ENCODE measurements around the gene MEGF11. TPM values are rescaled to one million over a fixed set of nuclear protein-coding genes. Genes with fewer than 3 reads are reported as not detected.

MEGF11 gene
- total RNA-seq, 4 donors from 2014 or later: 0.76 TPM; not detected in 3

DNA sequence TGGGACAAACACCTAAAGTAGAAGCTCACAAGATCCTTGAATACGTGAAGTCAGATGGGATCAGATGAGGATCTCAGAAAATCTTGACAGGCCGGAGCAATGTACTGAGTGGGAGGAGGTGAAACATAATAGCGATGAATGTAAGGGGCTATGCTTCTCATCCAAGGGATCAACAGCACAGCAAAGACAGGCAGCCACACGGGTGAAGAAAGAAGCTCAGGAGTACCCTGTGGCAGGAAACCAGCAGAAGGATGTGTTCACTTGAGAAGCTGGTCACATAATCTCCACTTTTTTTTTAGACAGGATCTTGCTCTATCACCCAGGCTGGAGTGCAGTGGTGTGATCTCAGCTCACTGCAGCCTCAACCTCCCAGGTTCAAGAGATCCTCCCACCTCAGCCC lies 92.4 kb downstream of the MEGF11 start:
- Histone ChIP-seq H3K4me1 (no peaks in the 10 kb centered on the region), H3K36me3 (no peaks in the 10 kb centered on the region), H3K27me3 (no peaks in the 10 kb centered on the region), H3K4me3 (no peak overlapping the region), H3K9me3 (no peaks in the 10 kb centered on the region), H3K27ac (no peak overlapping the region)
- DNase-seq: no peak
- intact Hi-C loops (cut with DNase I; ENCODE audit: low total_unique reads): no loop called here
- TF ChIP-seq POLR2A (IDR thresholded peaks at IDR 0.05): no peak
- TF ChIP-seq, protein P1, sequence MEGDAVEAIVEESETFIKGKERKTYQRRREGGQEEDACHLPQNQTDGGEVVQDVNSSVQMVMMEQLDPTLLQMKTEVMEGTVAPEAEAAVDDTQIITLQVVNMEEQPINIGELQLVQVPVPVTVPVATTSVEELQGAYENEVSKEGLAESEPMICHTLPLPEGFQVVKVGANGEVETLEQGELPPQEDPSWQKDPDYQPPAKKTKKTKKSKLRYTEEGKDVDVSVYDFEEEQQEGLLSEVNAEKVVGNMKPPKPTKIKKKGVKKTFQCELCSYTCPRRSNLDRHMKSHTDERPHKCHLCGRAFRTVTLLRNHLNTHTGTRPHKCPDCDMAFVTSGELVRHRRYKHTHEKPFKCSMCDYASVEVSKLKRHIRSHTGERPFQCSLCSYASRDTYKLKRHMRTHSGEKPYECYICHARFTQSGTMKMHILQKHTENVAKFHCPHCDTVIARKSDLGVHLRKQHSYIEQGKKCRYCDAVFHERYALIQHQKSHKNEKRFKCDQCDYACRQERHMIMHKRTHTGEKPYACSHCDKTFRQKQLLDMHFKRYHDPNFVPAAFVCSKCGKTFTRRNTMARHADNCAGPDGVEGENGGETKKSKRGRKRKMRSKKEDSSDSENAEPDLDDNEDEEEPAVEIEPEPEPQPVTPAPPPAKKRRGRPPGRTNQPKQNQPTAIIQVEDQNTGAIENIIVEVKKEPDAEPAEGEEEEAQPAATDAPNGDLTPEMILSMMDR (IDR thresholded peaks at IDR 0.05): no peak

DNA sequence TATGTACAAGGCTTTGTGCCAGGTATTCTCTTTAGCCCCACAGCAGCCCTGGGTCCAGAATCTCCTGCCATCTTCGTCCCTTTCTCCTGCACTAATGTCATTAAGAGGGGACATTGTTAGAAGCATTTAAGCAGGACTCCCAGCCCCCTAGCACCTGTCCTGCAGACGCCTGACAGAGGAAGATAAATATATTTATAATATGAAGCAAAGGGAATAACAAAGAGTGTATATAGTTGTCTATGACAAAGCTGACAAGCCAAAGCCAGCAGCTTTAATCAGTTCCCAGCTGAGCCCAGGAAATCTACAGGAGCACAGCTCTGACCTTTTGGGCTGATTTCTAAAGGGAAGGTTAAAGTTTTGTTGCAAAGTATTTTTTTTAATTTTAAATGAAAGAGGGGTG lies 96.0 kb downstream of the MEGF11 start:
- TF ChIP-seq POLR2A (IDR thresholded peaks at IDR 0.05): no peak
- TF ChIP-seq, protein P1 (IDR thresholded peaks at IDR 0.05): no peak
- intact Hi-C loops (cut with DNase I; ENCODE audit: low total_unique reads): no loop called here
- DNase-seq: no peak
- Histone ChIP-seq H3K9me3 (no peaks in the 10 kb centered on the region), H3K36me3 (no peaks in the 10 kb centered on the region), H3K27ac (no peak overlapping the region), H3K4me1 (no peaks in the 10 kb centered on the region), H3K27me3 (no peaks in the 10 kb centered on the region), H3K4me3 (no peak overlapping the region)

DNA sequence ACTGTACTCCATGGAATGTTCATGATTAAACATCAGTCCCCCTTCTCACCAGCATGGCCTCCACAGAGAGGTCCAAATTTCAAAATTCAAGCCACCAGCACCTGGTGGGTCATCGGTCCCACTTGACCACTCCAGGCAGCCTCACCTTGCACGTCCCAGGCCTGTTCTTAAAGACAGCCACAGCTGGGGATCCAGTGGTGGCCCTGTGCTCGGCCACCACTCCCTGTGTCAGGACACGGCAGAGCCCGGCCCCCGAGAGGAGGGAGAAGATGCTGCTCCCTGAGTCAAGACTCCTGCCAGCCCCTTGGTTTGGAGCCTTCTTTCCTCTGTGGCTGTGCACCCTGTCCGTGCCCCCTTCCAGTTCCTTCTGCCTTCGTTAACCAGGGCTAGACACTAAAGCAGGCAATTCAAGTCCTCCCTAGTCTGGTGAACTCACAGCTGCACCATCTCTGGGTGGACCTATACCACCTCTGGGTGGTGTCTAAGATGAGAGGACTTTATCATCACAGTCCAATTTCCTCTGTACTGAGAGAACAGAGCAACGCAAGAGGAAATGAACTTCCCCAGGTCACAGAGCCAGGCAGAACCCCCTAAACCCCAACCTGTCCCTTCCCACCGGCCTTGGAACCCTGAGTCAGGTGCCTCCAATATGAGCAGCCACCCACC lies 97.1 kb downstream of the MEGF11 start:
- no peak for DNase-seq
- Histone ChIP-seq H3K36me3 (no peaks in the 10 kb centered on the region), H3K4me3 (no peak overlapping the region), H3K4me1 (no peaks in the 10 kb centered on the region), H3K27ac (no peak overlapping the region), H3K9me3 (no peaks in the 10 kb centered on the region), H3K27me3 (no peaks in the 10 kb centered on the region)
- TF ChIP-seq POLR2A (IDR thresholded peaks at IDR 0.05): no peak
- TF ChIP-seq, protein P1 (IDR thresholded peaks at IDR 0.05): no peak
- intact Hi-C loops (cut with DNase I; ENCODE audit: low total_unique reads): no loop called here

DNA sequence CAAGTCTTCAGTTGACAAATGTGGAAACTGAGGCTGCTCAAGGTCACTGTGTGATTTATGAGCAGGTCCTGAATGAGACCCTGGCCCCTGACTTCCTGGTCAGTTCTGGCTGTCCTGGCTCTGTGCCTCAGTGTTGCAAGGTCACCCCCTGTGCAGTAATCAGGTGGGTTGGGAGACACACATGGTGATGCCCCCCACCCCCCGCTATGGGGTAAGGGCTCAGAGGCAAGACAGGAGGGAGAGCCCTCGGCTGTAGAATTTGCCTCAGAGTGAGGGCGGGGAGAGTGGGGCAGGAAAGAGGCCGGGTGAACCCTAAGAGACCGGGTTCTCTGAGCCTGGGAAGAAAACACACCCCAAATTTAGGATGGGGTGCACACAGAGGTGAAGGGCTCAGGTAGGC lies 98.5 kb downstream of the MEGF11 start:
- intact Hi-C loops (cut with DNase I; ENCODE audit: low total_unique reads): no loop called here
- TF ChIP-seq, protein P1 (IDR thresholded peaks at IDR 0.05): no peak
- no peak for TF ChIP-seq POLR2A (IDR thresholded peaks at IDR 0.05)
- Histone ChIP-seq H3K4me3 (no peak overlapping the region), H3K9me3 (no peaks in the 10 kb centered on the region), H3K27ac (no peak overlapping the region), H3K36me3 (no peaks in the 10 kb centered on the region), H3K4me1 (no peaks in the 10 kb centered on the region), H3K27me3 (no peaks in the 10 kb centered on the region)
- DNase-seq: no peak

DNA sequence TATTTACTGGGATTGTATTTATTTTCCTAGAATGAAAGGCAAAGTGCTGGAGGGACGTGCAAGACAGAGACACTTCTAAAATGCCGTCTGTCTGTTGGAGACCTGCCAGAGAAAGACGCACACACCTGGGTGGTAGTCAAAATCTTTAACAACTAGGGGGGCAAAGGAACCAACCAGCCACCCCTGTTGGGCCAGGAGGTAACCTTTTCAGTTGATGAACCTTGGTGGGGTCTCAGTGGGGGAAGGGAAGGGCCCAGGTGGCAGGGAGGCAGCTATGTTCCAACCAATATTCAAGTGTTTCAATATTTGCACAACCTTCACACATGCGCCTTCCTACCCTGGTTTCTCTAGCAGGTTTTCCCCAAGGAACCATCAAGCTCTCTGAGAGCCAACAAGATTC lies 99.0 kb downstream of the MEGF11 start:
- no peak for TF ChIP-seq POLR2A (IDR thresholded peaks at IDR 0.05)
- TF ChIP-seq, protein P1 (IDR thresholded peaks at IDR 0.05): no peak
- H3K27me3 ChIP-seq: no peaks in the 10 kb centered on the region
- H3K4me1 ChIP-seq: no peaks in the 10 kb centered on the region
- intact Hi-C loops (cut with DNase I; ENCODE audit: low total_unique reads): no loop called here
- no peak overlapping the region for H3K4me3 ChIP-seq
- no peaks in the 10 kb centered on the region for H3K36me3 ChIP-seq
- no peak for DNase-seq
- H3K27ac ChIP-seq: no peak overlapping the region
- H3K9me3 ChIP-seq: no peaks in the 10 kb centered on the region

Measured in uterus (tissue), 4 donors.